ENCODE data around the gene UNC13D.

UNC13D gene

DNA sequence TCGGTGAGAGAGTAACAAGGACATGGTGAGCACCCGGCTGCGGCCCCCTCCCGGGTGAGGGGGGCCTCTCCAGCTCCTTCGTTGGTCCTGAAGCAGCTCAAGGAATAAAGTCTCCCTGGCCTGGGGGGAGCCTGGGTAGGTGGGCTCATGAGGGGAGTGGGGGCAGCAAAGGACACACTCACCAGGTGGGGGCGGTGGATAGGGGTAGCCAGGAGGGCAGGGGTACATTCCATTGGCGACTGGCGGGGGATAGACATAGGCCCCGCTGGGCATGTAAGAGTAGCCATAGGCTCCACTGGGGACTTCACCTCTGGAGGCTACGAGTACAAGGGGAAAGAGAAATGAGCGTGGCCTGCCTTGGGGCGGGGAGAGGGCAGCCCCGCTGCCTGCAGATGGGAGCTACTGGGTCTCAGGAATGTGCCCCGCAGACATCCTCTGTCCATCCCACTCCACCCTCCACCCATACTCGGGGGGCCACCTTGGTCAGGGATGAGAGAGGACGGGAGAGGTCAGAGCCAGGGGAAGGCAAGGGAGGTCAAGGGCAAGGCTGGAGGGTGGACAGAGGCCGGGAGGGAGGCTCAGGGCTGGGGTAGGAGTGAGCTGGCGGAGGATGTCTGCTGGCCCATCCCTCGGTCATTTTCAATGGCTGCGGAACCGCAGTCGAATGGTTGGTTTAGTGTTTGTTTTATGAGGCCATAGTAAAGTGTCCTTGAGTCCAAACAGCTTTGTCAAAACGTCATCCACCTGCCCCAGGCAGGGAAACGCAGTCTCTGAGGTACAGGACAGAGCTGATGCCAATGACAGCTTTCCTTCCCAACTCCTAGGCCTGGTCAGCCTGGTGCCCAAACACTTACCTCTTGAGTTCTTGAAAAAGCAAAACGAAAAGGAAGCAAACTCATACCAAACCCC is 3.7 kb upstream of the UNC13D start:
- Histone ChIP-seq H3K4me3 (ENCODE audit: low read length) (no peak overlapping the region), H3K27me3 (ENCODE audit: insufficient read depth, low read length) (no peaks in the 10 kb centered on the region), H3K27ac (ENCODE audit: low read depth, low read length) (no peak overlapping the region), H3K9me3 (ENCODE audit: insufficient read depth, low read depth, low read length) (no peaks in the 10 kb centered on the region), H3K9ac (ENCODE audit: low read depth, low read length) (no peak overlapping the region), H3K36me3 (ENCODE audit: insufficient read depth, low read length) (peaks cover 48% of the 10 kb centered on the region), H3K4me1 (ENCODE audit: insufficient read depth, low read length) (no peaks in the 10 kb centered on the region)
- 93% methylated on average over 24 of the region's 25 CpGs for WGBS

DNA sequence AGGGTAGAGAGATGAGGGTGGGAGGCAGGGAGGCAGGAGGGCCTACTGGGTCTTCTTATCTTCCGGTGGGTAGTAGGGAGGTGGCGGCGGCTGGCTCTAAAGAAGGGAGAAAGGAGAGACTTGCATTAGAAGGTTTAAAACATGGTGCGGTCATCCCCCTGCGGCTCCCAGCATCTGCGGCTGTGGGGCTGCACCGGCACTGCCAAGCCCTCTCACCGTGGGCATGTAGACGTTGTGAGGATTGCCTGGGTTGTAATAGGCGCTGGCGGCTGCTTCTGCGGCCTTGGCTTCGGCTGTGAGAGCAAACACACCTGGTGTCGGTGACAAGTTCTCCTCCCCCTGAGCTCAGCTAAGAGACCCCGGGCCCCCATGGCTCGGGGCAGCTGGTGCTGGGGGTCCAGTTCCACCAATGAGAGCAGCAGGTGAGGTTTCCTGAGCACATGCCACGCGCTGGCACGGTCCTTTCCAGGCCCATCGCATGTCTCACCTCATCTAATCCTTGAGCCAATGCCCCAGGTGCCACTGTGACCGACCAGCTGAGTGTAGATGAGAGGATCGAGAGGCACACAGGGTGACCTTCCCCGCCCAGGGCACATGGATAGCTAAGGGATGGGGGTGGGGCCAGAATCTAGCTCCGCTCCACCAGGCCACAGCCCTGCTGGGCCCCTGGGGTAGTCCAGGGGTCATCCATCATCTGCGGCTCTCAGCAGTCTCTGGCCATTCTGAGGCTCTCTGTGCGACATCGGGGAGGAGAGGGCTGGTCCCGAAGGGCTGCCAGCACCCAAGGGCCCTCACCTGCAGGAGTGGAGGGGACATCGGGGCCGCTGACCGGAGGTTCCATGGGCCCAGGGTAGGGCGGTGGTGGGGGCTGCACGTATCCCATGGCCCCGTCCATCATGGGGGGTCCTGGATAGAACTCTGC is 2.7 kb upstream of the UNC13D start:
- Histone ChIP-seq H3K4me3 (ENCODE audit: low read length) (no peak overlapping the region), H3K9me3 (ENCODE audit: insufficient read depth, low read depth, low read length) (no peaks in the 10 kb centered on the region), H3K9ac (ENCODE audit: low read depth, low read length) (no peak overlapping the region), H3K27me3 (ENCODE audit: insufficient read depth, low read length) (no peaks in the 10 kb centered on the region), H3K36me3 (ENCODE audit: insufficient read depth, low read length) (peaks cover 48% of the 10 kb centered on the region), H3K4me1 (ENCODE audit: insufficient read depth, low read length) (no peaks in the 10 kb centered on the region), H3K27ac (ENCODE audit: low read depth, low read length) (no peak overlapping the region)
- 94% methylated on average over 34 of the region's 34 CpGs for WGBS

DNA sequence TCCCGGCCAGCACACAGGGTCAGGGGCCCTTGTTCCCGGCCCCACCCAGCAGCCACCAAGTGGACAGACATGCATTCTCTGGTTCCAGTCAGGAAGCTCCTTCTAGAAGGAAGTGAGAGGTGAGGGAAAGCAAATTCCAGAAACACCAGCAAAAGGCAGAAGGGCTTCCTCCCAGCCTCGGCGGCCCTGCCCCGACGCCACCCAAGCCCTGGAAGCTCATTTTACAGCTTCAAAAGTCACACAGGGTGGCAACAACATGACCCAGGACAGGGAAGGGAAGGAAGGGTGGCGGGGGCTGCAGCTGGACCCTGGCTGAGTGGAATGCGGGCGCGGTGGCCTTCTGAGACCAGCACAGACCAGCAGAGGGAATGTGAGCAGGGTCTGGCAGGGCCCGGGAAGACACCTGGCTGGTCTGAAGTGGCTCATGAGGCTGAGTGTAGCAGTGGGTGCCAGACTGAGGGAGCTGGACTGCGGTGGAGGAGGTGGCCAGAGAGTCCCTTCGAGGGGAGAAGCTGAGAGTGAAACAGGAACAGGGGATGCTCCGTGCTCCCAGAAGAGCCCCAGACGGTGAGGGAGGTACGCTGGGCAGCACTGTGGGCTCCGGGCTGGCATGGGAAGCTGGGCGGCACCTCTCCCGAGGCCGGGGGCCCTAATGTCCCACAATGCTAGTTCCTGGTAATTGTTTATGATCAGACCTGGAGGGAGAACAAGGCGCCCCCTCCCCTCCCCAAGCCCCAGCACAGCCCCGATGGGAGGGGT is 1.9 kb upstream of the UNC13D start:
- Histone ChIP-seq H3K9ac (ENCODE audit: low read depth, low read length) (no peak overlapping the region), H3K36me3 (ENCODE audit: insufficient read depth, low read length) (peaks cover 43% of the 10 kb centered on the region), H3K27me3 (ENCODE audit: insufficient read depth, low read length) (no peaks in the 10 kb centered on the region), H3K27ac (ENCODE audit: low read depth, low read length) (no peak overlapping the region), H3K4me1 (ENCODE audit: insufficient read depth, low read length) (no peaks in the 10 kb centered on the region), H3K4me3 (ENCODE audit: low read length) (no peak overlapping the region), H3K9me3 (ENCODE audit: insufficient read depth, low read depth, low read length) (no peaks in the 10 kb centered on the region)
- 92% methylated on average over 22 of the region's 22 CpGs for WGBS

DNA sequence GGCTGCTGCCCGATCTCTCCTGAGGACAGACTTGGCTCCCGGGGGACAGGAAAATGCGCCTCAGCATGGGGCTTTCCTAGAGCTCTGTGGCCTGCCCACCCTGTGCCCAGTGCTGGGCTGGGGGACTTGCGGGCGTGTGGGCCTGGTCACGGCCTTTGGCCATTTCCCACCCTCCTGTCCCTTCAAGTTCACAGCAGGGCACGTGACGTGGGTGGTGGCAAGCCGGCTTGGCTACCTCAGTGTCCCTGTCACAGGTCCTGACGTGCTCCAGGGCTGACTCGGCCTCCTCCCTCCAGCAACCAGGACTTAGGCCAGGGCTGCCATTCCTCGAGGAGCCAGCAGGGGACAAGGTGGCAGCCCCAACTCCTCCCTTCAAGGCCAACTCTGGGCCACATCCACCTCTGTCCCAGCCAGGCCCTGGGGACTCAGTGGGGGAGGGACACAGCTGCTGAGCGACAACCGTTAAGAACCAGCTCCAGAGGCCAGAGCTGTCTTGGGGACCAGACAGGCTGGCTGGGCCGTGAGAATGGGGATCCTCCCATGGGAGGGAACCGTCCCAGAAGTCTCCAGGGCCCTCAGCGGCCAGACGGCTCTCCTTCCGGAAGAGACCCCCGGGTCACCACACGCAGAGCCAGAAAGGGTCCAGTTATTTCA is 981 bp upstream of the UNC13D start:
- Histone ChIP-seq H3K4me1 (ENCODE audit: insufficient read depth, low read length) (no peaks in the 10 kb centered on the region), H3K36me3 (ENCODE audit: insufficient read depth, low read length) (peaks cover 35% of the 10 kb centered on the region), H3K9me3 (ENCODE audit: insufficient read depth, low read depth, low read length) (no peaks in the 10 kb centered on the region), H3K27ac (ENCODE audit: low read depth, low read length) (peak overlapping the region; percentile 54; the same call in 1 of the 2 replicates), H3K27me3 (ENCODE audit: insufficient read depth, low read length) (no peaks in the 10 kb centered on the region), H3K4me3 (ENCODE audit: low read length) (no peak overlapping the region), H3K9ac (ENCODE audit: low read depth, low read length) (no peak overlapping the region)
- 49% methylated on average over 21 of the region's 21 CpGs for WGBS

DNA sequence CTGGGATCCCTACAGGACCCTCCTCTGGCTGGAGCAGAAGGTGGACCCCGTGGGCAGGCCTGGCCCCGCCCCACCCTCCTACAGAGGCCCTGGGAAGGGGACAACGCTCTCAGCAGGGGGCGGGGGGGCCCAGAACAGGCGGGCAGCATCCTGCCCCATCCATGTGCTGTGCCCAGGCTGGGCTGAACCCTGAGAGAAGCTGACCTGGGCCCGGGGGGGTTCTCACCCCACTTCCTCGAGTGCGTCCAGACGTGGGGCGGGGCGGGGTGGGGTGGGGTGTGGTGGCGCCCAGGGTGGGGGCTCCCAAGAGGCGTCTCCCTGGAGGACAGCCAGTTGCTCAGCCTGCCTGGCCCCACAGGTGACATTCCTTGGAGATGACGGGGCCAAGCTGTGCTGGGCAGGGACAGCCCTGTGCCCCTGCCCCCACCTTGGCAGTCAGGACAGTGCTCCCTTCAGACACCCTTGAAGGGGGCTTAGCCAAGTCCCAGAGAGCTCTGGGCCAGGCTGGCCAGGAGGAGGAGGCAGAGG is 390 bp upstream of the UNC13D start:
- H3K9ac ChIP-seq (ENCODE audit: low read depth, low read length): no peak overlapping the region
- no peaks in the 10 kb centered on the region for H3K9me3 ChIP-seq (ENCODE audit: insufficient read depth, low read depth, low read length)
- H3K27ac ChIP-seq (ENCODE audit: low read depth, low read length): peak overlapping the region; percentile 54; the same call in 1 of the 2 replicates
- 59% methylated on average over 13 of the region's 14 CpGs for WGBS
- peaks cover 31% of the 10 kb centered on the region for H3K36me3 ChIP-seq (ENCODE audit: insufficient read depth, low read length)
- H3K4me3 ChIP-seq (ENCODE audit: low read length): no peak overlapping the region
- no peaks in the 10 kb centered on the region for H3K4me1 ChIP-seq (ENCODE audit: insufficient read depth, low read length)
- no peaks in the 10 kb centered on the region for H3K27me3 ChIP-seq (ENCODE audit: insufficient read depth, low read length)

DNA sequence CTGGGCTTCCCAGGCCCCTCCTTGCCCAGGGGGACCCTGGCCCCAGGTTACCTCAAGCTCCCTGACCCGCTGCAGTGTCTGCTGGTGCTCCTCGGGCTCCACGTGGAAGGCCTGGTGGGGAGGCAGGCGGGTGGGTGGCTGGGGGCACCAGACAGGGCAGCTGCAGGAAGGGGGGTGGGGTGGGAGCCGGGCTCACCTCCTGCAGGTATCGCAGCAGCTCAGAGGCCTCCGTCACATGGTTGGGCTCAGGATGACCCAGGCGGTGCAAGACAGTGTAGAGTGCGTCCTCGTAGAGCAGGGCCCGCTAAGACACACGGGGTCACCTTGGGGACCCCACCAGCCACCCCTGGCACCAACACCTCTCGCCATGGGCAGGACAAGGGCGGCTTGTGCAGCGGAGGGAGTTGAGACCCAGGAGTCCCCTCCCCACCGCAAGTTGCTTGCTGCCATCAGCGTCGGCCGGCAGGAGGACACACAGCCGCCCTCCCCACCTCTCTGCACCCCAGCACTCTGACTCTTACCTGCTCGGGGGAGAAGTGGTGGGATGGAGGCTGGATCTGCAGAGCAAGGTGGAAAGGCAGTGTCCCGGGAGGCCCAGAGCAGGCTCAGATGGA is 1.1 kb downstream of the UNC13D start:
- Histone ChIP-seq H3K4me3 (ENCODE audit: low read length) (no peak overlapping the region), H3K9ac (ENCODE audit: low read depth, low read length) (no peak overlapping the region), H3K27ac (ENCODE audit: low read depth, low read length) (no peak overlapping the region), H3K27me3 (ENCODE audit: insufficient read depth, low read length) (no peaks in the 10 kb centered on the region), H3K36me3 (ENCODE audit: insufficient read depth, low read length) (peaks cover 18% of the 10 kb centered on the region), H3K4me1 (ENCODE audit: insufficient read depth, low read length) (no peaks in the 10 kb centered on the region), H3K9me3 (ENCODE audit: insufficient read depth, low read depth, low read length) (no peaks in the 10 kb centered on the region)
- WGBS: 89% methylated on average over 22 of the region's 22 CpGs

DNA sequence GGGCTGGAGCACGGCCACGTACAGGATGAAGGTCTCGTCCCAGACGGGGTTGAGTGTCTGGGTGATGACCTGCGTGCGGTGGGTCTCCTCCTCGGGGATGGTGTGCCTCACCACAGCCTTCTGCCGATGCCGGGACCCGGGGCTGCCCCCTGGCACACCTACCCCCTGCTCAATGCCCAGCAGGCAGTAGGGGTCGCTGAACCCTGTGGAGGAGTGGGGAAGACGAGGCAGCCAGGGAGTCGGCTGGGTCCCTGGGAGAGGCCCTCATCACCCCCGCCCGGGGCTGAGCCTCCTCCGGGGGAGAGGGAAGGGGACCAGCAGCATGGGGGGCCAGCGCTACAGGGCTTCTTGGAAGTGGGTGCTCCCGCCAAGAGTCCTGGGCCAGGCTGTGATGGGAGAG is 1.8 kb downstream of the UNC13D start:
- Histone ChIP-seq H3K4me1 (ENCODE audit: insufficient read depth, low read length) (no peaks in the 10 kb centered on the region), H3K4me3 (ENCODE audit: low read length) (no peak overlapping the region), H3K27me3 (ENCODE audit: insufficient read depth, low read length) (no peaks in the 10 kb centered on the region), H3K9ac (ENCODE audit: low read depth, low read length) (no peak overlapping the region), H3K36me3 (ENCODE audit: insufficient read depth, low read length) (peaks cover 12% of the 10 kb centered on the region), H3K9me3 (ENCODE audit: insufficient read depth, low read depth, low read length) (no peaks in the 10 kb centered on the region), H3K27ac (ENCODE audit: low read depth, low read length) (no peak overlapping the region)
- WGBS: 94% methylated on average over 18 of the region's 18 CpGs

DNA sequence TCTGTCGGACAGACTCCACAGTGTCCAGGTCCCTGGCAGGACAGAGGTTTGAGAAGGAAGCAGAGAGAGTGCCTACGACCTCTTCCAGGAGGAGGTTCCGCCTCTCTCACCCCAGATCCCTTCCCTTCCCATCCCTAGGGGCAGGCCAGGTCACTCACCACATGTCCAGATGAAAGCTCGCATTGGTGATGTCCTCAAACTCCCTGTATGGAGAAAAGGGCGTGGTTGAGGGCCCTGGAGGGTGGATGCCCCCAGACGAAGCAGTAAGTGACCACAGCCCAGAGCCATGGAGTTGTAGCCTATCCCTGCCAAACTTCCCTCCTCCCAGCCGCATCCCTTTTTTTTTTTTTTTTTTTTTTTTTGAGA is 3.4 kb downstream of the UNC13D start:
- no peak overlapping the region for H3K9ac ChIP-seq (ENCODE audit: low read depth, low read length)
- H3K27ac ChIP-seq (ENCODE audit: low read depth, low read length): no peak overlapping the region
- H3K4me3 ChIP-seq (ENCODE audit: low read length): no peak overlapping the region
- H3K9me3 ChIP-seq (ENCODE audit: insufficient read depth, low read depth, low read length): no peaks in the 10 kb centered on the region
- no peaks in the 10 kb centered on the region for H3K4me1 ChIP-seq (ENCODE audit: insufficient read depth, low read length)
- whole genome bisulfite sequencing: 86% methylated on average over 6 of the region's 7 CpGs
- no peaks in the 10 kb centered on the region for H3K27me3 ChIP-seq (ENCODE audit: insufficient read depth, low read length)
- H3K36me3 ChIP-seq (ENCODE audit: insufficient read depth, low read length): no peaks in the 10 kb centered on the region; the same call in 1 of the 2 replicates

DNA sequence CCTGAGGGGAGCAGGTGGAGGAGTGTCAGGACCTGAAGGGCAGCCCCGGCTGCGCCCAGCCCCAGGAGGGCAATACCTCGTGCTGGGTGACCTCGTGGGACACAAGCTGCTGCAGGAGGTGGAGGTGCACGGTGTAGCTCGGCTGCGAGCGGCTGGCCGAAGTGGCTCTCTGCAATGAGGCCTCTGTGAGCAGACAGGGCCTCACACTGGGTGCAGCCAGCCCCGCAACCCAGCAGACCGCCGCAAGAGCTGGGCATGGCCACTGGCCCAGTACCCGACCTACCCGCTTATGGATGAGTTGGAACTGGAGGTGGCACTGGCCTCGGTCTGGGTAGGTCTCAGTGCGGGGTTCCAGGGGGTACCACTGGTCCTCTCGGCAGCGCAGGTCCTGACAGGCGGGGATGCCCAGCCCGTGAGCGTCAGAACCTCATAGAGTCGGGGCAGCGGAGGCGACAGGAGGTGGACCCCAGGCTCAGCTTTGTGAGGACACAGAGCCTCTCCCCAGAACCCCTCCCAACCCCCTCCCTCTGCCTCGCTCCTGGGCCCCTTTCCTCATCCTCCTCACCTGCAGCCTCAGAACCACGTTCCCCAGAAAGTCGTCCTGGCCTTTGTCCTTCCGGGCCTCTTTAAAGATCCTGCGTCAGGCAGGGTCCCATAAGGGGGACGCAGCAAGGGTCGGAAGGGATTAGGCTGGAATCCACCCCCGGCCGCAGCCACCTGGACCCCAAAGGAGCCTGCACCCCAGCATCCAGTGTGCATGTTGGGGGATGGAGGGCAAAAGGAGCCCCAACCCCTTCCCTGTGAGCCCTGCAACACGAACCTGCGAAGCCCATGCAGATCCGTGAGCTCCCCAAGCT is 4.0 kb downstream of the UNC13D start:
- H3K36me3 ChIP-seq (ENCODE audit: insufficient read depth, low read length): no peaks in the 10 kb centered on the region
- H3K9ac ChIP-seq (ENCODE audit: low read depth, low read length): no peak overlapping the region
- 94% methylated on average over 36 of the region's 36 CpGs for WGBS
- no peak overlapping the region for H3K4me3 ChIP-seq (ENCODE audit: low read length)
- no peaks in the 10 kb centered on the region for H3K9me3 ChIP-seq (ENCODE audit: insufficient read depth, low read depth, low read length)
- H3K27me3 ChIP-seq (ENCODE audit: insufficient read depth, low read length): no peaks in the 10 kb centered on the region
- H3K27ac ChIP-seq (ENCODE audit: low read depth, low read length): no peak overlapping the region
- no peaks in the 10 kb centered on the region for H3K4me1 ChIP-seq (ENCODE audit: insufficient read depth, low read length)
